CD4-positive, alpha-beta T cell treated with Interleukin-6 for 4 hours (primary cell): ENCODE results near the gene SLCO2B1.

ENCODE experiments used
- DNase-seq: peaks from one replicate; pipeline ENCODE4 v3.0.0-alpha.2; 2020; ENCODE audit warnings: mixed read lengths

The SLCO2B1 gene

DNA sequence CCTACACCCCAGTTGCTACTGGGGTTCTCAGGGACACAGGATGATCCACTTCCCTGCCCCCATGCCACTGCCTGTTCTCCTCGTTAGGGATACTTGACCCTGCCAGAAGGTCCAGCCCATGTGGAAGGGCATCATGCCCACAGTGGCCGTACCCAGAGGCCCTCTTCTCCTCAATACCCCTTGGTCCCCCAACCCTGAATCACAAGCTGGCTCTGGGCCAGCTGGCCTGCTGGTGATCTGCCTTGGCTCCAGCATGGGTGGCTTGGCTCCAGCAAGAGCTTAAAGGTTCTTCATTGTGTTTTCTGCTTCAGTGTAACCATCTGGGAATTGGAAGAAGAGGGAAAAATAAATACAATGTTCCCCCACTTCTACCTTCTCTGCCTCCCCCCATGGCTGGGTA is 78.6 kb downstream of the SLCO2B1 start:
- no peak for DNase-seq

DNA sequence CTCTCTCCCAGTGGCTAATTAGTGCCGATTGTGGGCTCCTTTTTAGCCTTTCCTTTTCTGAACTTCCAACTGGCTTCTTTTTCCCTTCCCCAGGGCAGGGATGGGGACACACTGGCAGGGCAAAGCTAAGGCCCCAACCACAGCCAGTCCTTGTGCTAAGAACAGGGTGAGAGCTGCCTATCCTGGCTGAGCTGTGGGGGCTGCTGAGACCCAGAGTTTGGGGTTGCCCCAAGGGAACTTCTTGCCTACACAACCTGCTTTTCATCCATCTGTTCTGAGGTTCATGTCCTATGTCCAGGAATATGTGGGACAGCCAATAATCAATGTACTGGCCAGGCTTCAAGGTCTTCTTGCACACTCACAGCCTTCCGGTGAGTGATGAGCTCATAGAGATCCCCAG is 79.7 kb downstream of the SLCO2B1 start:
- DNase-seq: no peak

DNA sequence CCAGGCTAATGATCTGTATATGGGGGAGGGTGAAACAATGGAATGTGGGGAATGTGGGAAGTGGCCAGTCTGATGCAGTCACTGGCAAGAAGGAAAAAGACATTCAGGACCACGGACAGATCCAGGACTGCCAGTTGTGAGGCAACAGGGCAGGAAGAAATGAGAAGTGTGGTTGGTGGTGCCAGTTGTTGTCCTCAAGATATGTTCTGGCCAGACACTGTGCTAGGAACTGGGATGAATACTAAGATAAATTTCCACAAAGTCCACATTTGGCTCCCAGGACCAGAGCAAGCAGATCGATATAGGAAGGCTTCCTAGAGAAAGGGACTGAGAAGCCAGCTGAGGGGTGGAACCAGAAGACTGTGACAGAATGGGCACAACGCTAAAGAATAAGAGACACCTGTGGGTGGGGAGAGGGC is 82.9 kb downstream of the SLCO2B1 start:
- peak; percentile 14 for DNase-seq

DNA sequence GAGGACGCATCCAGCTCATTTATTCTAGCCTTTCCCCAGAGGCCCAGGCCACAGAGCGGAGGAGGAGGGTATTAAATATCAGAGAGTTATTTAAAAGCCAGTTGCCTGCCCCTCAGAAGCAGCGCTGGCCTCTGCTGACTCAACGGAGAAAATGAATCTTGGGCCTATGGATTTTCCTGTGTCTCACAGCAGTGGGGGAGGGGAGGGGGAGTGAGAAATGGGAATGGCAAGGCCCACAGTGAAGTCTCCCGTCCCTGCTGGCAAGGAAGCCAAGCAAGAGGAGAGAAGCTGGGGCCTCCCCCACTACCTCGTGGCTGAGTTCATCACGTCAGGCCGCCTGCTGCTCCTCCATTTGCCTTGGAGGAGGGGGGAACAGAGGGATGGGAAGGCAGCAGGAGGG is 85.2 kb downstream of the SLCO2B1 start:
- no peak for DNase-seq

DNA sequence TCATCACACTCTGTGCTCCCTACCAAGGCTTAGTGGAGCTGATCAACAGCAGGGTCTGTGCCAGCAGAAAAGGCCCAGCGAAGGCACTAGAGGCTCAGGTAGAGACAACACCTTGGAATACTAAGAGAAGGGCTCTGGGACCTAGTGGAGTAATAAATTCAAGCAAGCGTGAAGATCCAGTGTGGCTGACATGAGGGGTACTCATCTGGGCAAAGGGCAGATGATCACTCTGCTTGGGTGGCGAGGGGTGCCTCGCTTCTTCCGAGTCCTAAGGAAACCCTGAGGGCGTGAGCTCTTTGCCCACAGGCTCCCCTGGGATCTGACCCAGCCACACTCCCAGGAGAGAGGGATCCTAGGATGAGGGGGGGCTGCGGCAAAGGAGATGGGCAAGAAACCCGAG is 86.1 kb downstream of the SLCO2B1 start:
- no peak for DNase-seq

DNA sequence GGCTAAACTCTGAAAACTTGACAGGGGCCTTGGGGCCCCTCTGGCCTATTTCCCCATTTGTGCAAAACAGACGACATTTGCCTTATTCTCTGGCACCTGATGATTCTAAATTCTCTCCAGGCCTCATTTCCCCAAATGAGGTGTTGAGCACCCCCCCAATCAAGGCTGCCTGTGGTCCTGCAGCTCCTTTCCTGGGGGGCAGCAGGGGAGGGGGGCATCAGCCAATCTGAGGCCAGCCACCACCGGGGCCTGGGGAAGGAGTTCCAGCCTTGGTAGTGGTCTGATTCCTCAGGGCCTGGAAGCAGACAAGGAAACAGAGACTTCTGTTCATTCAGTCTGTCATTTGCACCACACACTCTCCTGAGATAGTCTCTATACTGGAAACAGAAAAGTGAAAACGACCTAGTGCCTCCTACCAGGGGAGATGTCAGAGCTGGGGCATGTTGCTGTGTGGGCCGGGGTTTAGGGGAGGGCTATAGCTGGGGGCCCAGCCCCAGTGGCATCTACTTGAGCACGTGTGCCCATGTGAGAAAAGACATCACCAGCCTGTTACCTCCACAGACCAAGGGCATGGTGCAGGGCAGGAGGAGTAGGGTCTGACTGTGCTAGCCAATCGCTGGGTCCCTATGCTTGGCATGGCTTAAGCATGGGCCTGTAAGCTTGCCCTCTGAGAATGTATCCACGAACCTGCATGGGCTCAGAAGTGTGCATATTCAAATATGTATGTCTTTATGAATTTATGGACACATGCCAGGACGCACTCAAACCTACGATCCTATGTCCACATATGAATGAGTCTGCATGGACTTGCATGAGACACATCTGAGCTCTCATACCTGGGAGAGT is 87.9 kb downstream of the SLCO2B1 start:
- DNase-seq: no peak

DNA sequence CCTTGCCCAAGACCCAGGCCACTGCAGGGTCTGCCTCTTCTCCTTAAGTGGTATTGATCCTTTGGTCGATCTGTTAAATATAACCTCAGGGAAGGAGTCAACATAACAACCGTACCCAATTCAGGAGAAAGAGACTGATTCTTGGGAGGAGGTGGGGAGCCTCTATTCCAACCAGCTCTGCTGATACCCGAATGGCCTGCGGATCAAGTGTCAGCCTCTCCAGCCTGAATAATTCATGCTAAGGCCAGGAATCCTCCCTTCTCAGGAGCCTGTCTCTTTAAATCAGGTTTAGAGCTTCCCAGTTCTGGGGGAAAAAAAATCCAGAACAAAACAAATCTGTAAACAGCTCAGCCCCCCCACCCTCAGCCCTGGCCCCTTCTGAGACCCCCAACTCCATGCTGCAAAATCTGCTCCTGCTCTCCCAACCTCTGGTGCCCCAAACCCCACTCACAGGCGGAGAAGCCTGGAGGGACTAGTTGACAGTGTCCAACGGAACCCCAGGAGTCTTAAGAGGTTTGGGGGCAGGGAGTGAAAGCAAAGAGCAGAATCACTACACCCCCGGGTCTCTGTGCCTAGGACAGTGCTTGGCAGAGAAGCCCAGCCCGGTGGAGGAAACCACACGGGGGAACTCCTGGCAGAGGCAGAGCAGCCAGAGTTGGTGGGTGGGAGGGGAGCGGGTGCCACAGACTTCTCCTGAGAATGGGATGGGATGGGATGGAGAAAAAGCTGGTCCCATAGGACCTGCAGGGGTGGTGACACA is 88.8 kb downstream of the SLCO2B1 start:
- no peak for DNase-seq

DNA sequence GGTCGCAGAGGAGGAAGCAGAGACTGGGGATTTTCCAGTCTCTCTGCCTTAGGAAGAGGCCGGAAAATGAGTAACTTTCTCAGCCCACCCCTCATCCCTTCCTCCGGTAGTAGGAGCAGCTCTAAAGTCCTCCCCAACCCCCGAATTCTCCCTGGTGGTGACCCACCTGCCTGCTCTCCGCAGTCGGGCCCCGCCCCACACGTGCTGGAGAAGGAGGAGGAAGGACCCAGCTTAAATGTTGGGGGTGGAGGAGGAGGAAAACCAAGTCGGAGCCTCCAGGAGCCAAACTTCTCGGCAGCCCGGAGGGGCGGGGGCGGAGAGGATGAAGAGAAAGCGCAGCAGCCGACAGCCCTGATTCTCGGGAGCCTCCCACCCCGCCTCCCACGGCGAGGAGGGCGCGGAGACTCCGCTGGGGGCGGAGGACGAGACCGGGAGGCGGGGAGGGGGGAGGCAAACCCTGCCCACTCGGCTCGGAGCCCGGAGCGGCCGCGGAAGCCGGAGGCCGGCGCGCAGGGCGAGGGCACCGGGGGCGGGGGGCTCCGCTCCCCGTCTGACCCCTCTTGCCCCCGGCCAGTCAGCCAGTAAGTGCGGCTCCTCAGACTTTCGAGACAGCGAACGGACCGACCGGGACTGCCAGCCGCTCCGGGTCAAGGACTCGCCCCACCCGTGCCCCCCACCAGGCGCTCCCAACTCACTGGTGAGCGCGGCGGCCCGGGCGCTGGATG is 89.6 kb downstream of the SLCO2B1 start, which contains the start of gene TPBGL:
TPBGL (plus strand) TSS at position 464 of the 725 bp plus-strand sequence. CDS start 276 bp downstream, outside the sequence.
- DNase-seq: peak; percentile 24

DNA sequence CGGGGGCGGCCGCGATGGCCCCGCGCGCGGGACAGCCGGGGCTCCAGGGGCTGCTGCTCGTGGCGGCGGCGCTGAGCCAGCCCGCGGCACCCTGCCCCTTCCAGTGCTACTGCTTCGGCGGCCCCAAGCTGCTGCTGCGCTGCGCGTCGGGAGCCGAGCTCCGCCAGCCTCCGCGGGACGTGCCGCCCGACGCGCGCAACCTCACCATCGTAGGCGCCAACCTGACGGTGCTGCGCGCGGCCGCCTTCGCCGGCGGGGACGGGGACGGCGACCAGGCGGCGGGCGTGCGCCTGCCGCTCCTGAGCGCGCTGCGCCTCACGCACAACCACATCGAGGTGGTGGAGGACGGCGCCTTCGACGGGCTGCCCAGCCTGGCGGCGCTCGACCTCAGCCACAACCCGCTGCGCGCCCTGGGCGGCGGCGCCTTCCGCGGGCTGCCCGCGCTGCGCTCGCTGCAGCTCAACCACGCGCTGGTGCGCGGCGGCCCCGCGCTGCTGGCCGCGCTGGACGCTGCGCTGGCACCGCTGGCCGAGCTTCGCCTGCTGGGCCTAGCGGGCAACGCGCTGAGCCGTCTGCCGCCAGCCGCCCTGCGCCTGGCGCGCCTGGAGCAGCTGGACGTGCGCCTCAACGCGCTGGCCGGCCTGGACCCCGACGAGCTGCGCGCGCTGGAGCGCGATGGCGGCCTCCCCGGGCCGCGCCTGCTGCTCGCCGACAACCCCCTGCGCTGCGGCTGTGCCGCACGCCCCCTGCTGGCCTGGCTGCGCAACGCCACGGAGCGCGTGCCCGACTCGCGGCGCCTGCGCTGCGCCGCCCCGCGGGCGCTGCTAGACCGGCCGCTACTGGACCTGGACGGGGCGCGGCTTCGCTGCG is 90.4 kb downstream of the SLCO2B1 start:
- DNase-seq: peak; percentile 85

DNA sequence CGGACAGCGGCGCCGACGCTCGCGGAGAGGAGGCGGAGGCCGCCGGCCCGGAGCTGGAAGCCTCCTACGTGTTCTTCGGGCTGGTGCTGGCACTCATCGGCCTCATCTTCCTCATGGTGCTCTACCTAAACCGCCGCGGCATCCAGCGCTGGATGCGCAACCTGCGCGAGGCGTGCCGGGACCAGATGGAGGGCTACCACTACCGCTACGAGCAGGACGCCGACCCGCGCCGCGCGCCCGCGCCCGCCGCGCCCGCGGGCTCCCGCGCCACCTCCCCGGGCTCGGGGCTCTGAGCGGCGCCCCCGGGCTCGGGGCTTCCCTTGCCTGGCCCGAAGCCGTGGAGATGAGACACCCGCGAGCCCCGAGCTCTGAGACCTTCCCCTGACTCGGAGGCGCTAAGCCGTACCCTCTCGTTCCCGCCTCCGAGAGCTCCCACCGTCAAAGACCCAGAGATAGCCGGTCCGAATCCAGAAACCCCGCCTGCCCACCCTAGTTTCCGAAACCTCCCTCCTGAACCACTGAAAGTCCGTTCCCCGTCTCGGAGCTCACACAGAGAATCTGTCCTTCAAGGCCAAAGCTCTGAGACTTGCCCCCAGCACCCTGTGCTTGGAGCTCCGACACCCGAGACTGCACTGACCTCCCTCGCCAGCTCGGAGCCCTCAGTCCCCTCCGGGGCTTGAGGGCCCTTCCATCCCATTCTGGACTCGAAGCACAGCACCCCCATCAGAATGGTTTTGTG is 91.2 kb downstream of the SLCO2B1 start:
- DNase-seq: no peak

DNA sequence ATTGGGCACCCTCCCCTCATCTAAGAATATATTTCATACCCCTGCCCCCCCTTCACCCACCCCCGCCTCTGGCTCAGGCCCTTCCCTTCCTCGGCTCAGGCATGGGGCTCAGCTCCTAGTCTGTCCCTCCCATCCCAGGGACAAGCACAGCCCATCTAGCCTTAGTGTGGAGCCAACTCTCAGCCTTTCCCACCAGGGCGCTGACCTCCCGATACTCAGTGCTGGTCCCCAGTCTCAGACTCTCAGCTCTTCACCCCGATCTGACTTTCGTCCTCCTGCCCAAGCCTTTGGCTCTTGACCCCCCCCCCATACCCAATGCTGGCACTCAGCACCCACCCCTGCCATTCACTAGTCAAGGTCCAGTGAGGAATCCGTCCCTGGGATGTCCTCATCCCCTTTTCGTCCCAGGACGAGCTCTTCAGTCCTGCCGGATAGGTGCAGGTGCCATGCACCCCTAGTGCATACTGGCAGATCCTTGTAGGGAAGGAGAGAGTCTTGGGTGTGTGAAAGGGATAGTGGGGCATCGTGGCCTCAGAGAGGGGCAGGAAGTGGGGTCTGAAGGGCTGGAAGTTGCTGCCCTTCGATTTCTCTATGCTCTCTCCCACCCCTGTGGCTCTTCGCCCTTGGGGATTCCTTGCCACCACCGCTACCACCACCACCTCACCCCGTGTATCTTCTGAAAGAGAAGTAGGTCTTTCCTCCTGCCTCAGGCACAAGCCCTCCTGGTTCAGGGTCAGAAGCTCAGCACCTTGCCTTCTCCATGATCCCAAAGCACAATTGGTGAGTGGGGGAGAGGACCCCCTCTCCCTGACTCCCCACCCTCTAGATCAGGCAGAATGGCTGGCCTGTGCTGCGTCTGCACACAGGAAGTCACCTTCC is 92.1 kb downstream of the SLCO2B1 start:
- no peak for DNase-seq

DNA sequence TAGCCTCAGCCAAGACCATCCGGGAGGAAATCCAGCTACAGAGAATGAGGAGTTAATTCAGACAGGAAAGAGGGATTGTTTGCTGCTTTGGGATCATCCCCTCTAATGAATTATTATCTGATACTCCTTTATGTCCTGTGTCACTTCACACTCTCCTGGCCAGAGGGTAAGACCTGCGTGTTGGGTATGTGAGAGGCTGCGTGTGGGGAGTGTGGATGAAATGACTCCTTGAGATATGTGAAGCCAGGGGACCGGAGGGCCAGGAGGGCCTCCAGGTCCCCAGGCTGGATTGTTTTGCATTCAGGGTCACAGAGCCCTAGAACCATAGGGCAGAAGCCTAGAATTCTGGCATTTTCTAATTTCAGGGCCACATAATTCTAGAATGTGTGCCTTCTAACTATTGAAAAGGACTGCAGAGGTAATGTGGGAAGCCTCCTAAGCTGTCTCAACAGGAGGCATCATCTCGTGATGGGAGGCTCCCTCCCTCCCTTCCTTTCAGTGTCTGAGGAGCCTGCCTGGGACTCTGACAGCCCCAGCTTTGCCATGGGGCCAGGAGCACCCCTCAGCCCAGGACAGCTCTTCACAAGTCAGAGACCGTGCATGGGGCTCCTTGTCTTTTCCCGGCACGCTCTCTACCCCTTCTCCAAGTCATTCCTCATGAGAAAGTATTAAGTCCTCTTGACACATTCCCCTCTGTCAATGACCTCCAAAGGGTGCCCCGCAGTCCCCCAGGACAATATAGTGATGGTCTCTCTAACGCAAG is 93.3 kb downstream of the SLCO2B1 start:
- DNase-seq: no peak

DNA sequence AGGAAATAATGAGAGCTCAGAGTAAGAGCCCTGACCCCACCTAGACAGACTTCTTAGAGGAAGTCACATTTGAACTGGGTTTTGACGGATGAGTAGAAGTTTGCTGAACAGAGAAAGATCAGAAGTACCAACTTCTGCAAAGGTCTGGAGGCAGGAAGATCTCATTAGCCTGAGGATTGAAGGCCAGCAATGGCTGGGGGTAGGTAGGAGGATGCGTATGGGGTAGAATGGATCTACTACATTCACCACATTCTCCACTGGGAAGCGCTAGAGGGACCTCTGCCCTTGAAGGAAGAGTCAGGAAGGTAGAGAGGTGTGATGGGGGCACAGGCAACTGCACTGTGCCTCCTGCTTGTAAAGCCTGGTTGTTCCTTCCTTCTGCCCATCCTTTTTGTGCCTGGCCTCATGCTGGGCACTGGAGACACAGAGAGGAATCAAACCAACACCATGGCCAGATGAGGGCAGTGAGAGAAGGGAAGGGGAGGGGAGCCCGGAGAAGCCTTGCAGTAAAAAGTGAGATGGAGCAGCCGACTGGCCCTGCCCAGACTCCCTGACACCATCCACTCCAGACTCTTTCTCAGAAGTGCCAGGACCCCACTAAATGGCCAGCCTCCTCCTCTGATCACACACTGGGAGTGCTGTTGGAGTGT is 94.6 kb downstream of the SLCO2B1 start:
- DNase-seq: no peak

DNA sequence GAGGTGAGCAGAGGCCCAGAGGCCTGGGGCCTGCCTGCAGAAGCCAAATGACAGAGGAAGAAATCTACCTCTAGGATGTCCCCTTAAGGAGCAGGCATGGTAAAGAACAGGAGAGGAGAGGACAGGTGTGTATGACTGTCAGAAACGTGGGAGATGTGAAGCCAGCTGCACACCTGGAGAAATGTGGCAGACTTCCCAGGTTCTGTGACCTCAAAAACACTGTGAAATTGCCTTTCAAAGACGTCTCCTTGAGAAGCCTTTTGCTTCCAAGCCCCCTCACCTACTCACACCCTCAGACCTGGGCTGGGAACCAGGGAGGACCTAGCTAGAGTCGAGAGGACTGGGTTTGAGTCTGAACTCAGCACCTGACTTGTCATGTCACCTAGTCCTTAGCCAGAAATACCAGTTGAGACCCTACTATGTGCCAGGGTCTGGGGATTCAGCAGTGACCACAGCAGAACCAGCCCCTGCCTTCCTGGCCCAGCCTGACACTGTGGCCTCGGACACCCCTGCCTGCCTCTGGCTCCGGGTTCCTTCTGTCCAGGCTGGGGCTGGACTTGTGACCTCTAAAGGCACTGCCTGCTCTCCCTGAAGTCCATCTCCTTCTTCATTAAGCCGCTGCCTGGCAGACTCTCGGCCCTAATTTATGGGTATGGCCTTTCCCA is 95.2 kb downstream of the SLCO2B1 start:
- DNase-seq: no peak

DNA sequence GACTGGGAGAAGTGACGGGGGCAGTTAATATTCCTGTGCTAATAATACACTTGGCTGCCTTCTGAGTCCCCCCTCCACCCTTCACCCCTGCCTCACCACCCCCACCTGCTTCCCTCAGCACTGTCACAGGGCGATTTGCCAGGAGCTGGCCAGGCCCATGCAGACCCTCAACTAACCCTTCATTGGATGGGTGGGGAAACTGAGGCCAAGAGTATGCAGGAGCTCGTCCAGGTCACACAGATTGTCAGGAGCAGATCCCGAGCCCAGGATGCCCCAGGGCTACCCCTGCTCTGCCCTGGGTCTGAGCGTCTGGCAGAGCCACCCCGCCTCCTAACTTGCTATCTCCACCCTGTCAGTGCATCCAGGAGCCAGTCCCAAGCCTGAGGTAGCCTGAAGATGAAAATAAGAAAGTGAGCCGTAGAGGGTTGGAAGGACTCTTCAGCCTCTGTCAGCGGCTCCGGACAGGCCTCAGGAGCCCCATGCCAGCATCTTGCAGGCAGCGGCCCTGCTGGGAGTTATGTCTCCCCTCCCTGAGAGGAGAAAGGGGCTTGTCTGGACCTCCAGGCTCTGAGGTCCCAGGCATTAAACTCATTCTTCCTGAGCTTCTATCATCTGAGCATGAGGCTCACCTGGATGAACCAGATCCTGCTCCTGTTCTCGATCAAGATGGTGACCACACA is 95.9 kb downstream of the SLCO2B1 start:
- DNase-seq: no peak

DNA sequence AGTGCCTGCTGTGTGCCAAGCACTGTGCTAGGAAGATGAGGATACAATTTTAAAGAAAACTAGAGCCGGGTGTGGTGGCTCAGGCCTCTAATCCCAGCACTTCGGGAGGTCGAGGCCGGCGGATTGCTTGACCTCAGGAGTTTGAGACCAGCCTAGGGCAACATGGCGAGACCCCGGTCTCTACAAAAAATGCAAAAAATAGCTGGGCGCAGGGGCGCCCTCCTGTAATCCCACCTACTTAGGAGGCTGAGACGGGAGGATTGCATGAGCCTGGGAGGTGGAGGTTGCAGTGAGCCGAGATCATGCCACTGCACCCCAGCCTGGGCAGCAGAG is 98.0 kb downstream of the SLCO2B1 start:
- DNase-seq: no peak

DNA sequence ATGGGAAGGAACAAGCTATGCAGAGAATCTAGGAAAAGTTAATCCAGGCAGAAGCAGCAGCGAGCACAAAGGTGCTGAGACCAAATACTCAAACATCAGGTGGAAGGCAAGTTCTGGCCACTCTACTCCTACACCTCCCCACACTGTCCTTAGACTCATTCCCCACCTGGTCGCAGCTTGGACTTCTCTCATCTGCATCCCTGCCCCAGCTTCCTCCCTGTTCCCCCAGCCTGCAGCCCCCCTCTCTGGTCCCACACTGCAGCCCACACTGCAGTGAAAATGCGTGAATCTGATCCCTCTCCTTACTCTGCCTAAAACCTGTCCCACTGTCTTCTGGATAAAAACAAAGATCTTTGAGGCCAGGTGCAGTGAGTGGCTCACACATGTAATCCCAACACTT is 98.8 kb downstream of the SLCO2B1 start:
- DNase-seq: no peak

DNA sequence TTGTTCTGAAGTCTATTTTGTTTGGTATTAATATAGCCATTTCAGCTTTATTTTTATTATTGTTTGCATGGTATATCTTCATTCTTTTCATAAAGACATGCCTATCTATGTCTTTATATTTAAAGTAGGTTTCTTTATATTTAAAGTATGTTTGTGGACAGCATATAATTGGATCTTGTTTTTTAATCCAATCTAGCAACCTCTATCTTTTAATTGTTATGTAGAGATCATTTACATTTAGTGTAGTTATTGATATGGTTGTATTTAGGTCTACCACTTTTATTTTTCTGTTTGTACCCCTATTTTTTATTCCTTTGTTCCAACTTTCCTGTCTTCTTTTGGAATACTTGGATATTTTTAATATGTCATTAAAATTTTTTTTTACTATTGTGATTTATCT is 103.4 kb downstream of the SLCO2B1 start:
- DNase-seq: no peak
